ENCODE data around the gene HSD11B2. TPM values are rescaled to one million over a fixed set of nuclear protein-coding genes. Genes with fewer than 3 reads are reported as not detected.

Gene HSD11B2
- total and polyA plus RNA-seq, 2 of the 4 experiments (the other 2 are of a cell fraction) = 0.26 TPM; not detected in 1

GRCh38 chr16:67397036-67397801 is 33.7 kb upstream of the HSD11B2 start:
- no peak overlapping the region for H2BK5ac ChIP-seq (ENCODE audit: low read depth, low read length, poor library complexity, severe bottlenecking)
- no peaks in the 10 kb centered on the region for H3K9me3 ChIP-seq (ENCODE audit: control insufficient read depth, insufficient read depth, low read length)
- ChIA-PET CTCF (interaction anchor here (0.8 kb wide), 1 partner anchor 136 kb away, joined by 3 read pairs; no protein-coding TSS in a partner anchor), POLR2A (ENCODE audit: unreplicated experiment) (no interaction called here)
- H3K9me1 ChIP-seq (ENCODE audit: insufficient read depth, low read length) = peaks cover 5% of the 10 kb centered on the region; the same call in 1 of the 2 replicates
- ATAC-seq (ENCODE audit: low read depth) (no peak), DNase-seq (no peak)
- H3K4ac ChIP-seq (ENCODE audit: low read depth, low read length) = peak overlapping the region; percentile 22; the same call in 1 of the 2 replicates
- no peak overlapping the region for H2BK15ac ChIP-seq (ENCODE audit: low read depth, low read length)
- no peak overlapping the region for H3K9ac ChIP-seq (ENCODE audit: low read depth, low read length)
- no peaks in the 10 kb centered on the region for H3K27me3 ChIP-seq (ENCODE audit: control insufficient read depth, insufficient read depth, low read length)
- BruUV-seq (replicated peaks) = no TSS peak
- H3K27ac ChIP-seq (ENCODE audit: insufficient read depth, low read length) = no peak overlapping the region
- no peak overlapping the region for H3K56ac ChIP-seq (ENCODE audit: extremely low read depth, insufficient read depth, low read length)
- dilution Hi-C loops (cut with HindIII; ENCODE audit: low sequenced_read_pairs, unreplicated experiment) (no loop called here), intact Hi-C loops (cut with micrococcal nuclease) (no loop called here), in situ Hi-C loops (cut with MboI; ENCODE audit: low sequenced_read_pairs) (no loop called here)
- no peak for TF ChIP-seq RAD21 (IDR thresholded peaks at IDR 0.05; ENCODE audit: low read length)
- TF ChIP-seq POLR2A (IDR thresholded peaks at IDR 0.05; ENCODE audit: low read depth, low read length) = no peak
- no peak for TF ChIP-seq USF2 (IDR thresholded peaks at IDR 0.05; ENCODE audit: low read depth, low read length)
- TF ChIP-seq BHLHE40 (IDR thresholded peaks at IDR 0.05; ENCODE audit: low read depth, low read length) = no peak
- TF ChIP-seq FOS (IDR thresholded peaks at IDR 0.05; ENCODE audit: low read depth, low read length) = no peak
- TF ChIP-seq CEBPB (IDR thresholded peaks at IDR 0.05; ENCODE audit: low read depth, low read length) = no peak
- TF ChIP-seq MAFK (IDR thresholded peaks at IDR 0.05; ENCODE audit: low read depth, low read length) = no peak
- TF ChIP-seq, protein P1, sequence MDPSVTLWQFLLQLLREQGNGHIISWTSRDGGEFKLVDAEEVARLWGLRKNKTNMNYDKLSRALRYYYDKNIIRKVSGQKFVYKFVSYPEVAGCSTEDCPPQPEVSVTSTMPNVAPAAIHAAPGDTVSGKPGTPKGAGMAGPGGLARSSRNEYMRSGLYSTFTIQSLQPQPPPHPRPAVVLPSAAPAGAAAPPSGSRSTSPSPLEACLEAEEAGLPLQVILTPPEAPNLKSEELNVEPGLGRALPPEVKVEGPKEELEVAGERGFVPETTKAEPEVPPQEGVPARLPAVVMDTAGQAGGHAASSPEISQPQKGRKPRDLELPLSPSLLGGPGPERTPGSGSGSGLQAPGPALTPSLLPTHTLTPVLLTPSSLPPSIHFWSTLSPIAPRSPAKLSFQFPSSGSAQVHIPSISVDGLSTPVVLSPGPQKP (IDR thresholded peaks at IDR 0.05; ENCODE audit: borderline replicate concordance, low read depth, low read length) = no peak
- TF ChIP-seq NFE2L2 (IDR thresholded peaks at IDR 0.05; ENCODE audit: low read depth, low read length) = no peak
- no peak for TF ChIP-seq RCOR1 (IDR thresholded peaks at IDR 0.05; ENCODE audit: insufficient replicate concordance, low read length)
- TF ChIP-seq, protein P2, sequence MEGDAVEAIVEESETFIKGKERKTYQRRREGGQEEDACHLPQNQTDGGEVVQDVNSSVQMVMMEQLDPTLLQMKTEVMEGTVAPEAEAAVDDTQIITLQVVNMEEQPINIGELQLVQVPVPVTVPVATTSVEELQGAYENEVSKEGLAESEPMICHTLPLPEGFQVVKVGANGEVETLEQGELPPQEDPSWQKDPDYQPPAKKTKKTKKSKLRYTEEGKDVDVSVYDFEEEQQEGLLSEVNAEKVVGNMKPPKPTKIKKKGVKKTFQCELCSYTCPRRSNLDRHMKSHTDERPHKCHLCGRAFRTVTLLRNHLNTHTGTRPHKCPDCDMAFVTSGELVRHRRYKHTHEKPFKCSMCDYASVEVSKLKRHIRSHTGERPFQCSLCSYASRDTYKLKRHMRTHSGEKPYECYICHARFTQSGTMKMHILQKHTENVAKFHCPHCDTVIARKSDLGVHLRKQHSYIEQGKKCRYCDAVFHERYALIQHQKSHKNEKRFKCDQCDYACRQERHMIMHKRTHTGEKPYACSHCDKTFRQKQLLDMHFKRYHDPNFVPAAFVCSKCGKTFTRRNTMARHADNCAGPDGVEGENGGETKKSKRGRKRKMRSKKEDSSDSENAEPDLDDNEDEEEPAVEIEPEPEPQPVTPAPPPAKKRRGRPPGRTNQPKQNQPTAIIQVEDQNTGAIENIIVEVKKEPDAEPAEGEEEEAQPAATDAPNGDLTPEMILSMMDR (conservative IDR thresholded peaks at IDR 0.05; ENCODE audit: low read depth, low read length) = no peak
- TF ChIP-seq SMC3 (IDR thresholded peaks at IDR 0.05; ENCODE audit: low read depth, low read length) = no peak
- no peaks in the 10 kb centered on the region for H3K36me3 ChIP-seq (ENCODE audit: control insufficient read depth, insufficient read depth, low read length)
- no peaks in the 10 kb centered on the region for H3K79me1 ChIP-seq (ENCODE audit: low read depth in 1 of 2, low read length in 2 of 2)
- H3K4me2 ChIP-seq (ENCODE audit: low read depth, low read length) = no peak overlapping the region
- H2BK20ac ChIP-seq (ENCODE audit: low read depth, low read length) = no peak overlapping the region
- 94% methylated on average over 2 of the region's 15 CpGs; no CpG with 5 or more reads in 1 of the 2 experiments for WGBS, 2 experiments (ENCODE audit: extremely low coverage in 2 of 2, insufficient read length in 1 of 2)
- no peak overlapping the region for H2AK5ac ChIP-seq (ENCODE audit: low read depth, low read length)
- no peak overlapping the region for H4K91ac ChIP-seq (ENCODE audit: insufficient read depth, low read depth, low read length)
- H2AFZ ChIP-seq (replicated peaks; ENCODE audit: low read length, poor library complexity) = no peak overlapping the region
- H3K14ac ChIP-seq (replicated peaks; ENCODE audit: low read depth, low read length) = no peak overlapping the region
- H4K20me1 ChIP-seq (ENCODE audit: insufficient read depth, low read length) = no peaks in the 10 kb centered on the region
- H4K5ac ChIP-seq (ENCODE audit: low read depth, low read length) = no peak overlapping the region
- H2BK120ac ChIP-seq (ENCODE audit: low read depth, low read length) = no peak overlapping the region
- no peak overlapping the region for H3K23ac ChIP-seq (ENCODE audit: low read depth, low read length)
- peaks cover 16% of the 10 kb centered on the region for H3K4me1 ChIP-seq (ENCODE audit: control insufficient read depth, insufficient read depth, low read length)
- peak overlapping the region; percentile 62 for H2AK9ac ChIP-seq (replicated peaks; ENCODE audit: low read depth, low read length, poor library complexity)
- H3K18ac ChIP-seq (ENCODE audit: low read depth, low read length) = no peak overlapping the region
- no peak overlapping the region for H3K4me3 ChIP-seq (ENCODE audit: insufficient read depth, low read depth, low read length)
- no peak overlapping the region for H4K8ac ChIP-seq (ENCODE audit: low read depth in 2 of 2, low read length in 2 of 2)

Data from IMR-90 (cell line).